Lung microvascular endothelial cell (primary cell): ENCODE results near the gene C5. TPM values are rescaled to one million over a fixed set of nuclear protein-coding genes. Genes with fewer than 3 reads are reported as not detected.
A peak's percentile ranks its signal among the peaks of the same experiment; 100 is the strongest.
"Not testable (repeated sequence)": the region's sequence is repeated elsewhere in the genome, so short reads cannot be mapped to it uniquely, and the experiment has no call there.

Experiments
- DNase-seq, 2 donors: peaks; one replicate each; pipeline versions ENCODE4 v3.0.0 to v3.0.0-alpha.2; 2010; ENCODE audit warnings: low read depth in 2 of 2
- total RNA-seq: library from RNA; depleted of rRNA; stranded (reverse); fragments of >200 nt; gene quantifications from 2 replicates; pipeline ENCODE4 v1.2.1, GENCODE V29; 2014

The C5 gene
- total RNA-seq, 1 donor from 2014 or later: 0.60 TPM

GRCh38 chr9:121048618-121049017, 1.5 kb downstream of the C5 start:
- no peak for DNase-seq

GRCh38 chr9:121048175-121048574, 1.9 kb downstream of the C5 start:
- no peak for DNase-seq

- DNase-seq: no peak
These were observed 11.3 kb downstream of the C5 start for GRCh38 chr9:121038804-121039203.

GRCh38 chr9:121038362-121038761, 11.7 kb downstream of the C5 start:
- no peak for DNase-seq

GRCh38 chr9:121035717-121036116, 14.4 kb downstream of the C5 start:
- not testable (repeated sequence) for DNase-seq

GRCh38 chr9:121034529-121034928, 15.5 kb downstream of the C5 start:
- no peak for DNase-seq

GRCh38 chr9:121029469-121029868, 20.6 kb downstream of the C5 start:
- DNase-seq: no peak

- not testable (repeated sequence) for DNase-seq
These were observed 21.8 kb downstream of the C5 start for GRCh38 chr9:121028285-121028684.

GRCh38 chr9:121026768-121027167, 23.3 kb downstream of the C5 start:
- no peak for DNase-seq

- no peak for DNase-seq
These were observed 23.8 kb downstream of the C5 start for GRCh38 chr9:121026260-121026691.

- DNase-seq: no peak
These were observed 25.8 kb downstream of the C5 start for GRCh38 chr9:121024237-121024636.

- peak in 1 of 2 donors; percentile 11 for DNase-seq
These were observed 27.0 kb downstream of the C5 start for GRCh38 chr9:121023064-121023463.

- DNase-seq: no peak
These were observed 28.8 kb downstream of the C5 start for GRCh38 chr9:121021301-121021700.

GRCh38 chr9:121019273-121019672, 30.8 kb downstream of the C5 start:
- no peak for DNase-seq

- no peak for DNase-seq
These were observed 36.2 kb downstream of the C5 start for GRCh38 chr9:121013911-121014310.

GRCh38 chr9:121009650-121010049, 40.4 kb downstream of the C5 start:
- no peak for DNase-seq

- no peak for DNase-seq
These were observed 50.8 kb downstream of the C5 start for GRCh38 chr9:120999317-120999716.

GRCh38 chr9:120998111-120998510, 52.0 kb downstream of the C5 start:
- no peak for DNase-seq

GRCh38 chr9:120997502-120997901, 52.6 kb downstream of the C5 start:
- DNase-seq: no peak

GRCh38 chr9:120996409-120996808, 53.7 kb downstream of the C5 start:
- DNase-seq: no peak

- peak; percentile 25 to 31 for DNase-seq
These were observed 61.0 kb downstream of the C5 start for GRCh38 chr9:120989065-120989464.

GRCh38 chr9:120985819-120986222, 64.3 kb downstream of the C5 start:
- DNase-seq: peak; percentile 76 to 77

- no peak for DNase-seq
These were observed 66.7 kb downstream of the C5 start for GRCh38 chr9:120983259-120983837.

- DNase-seq: peak in 1 of 2 donors; percentile 23
These were observed 67.2 kb downstream of the C5 start for GRCh38 chr9:120982836-120983235.
